ENCODE results near the gene ULK4. TPM values are rescaled to one million over a fixed set of nuclear protein-coding genes. Genes with fewer than 3 reads are reported as not detected.

ULK4 gene
- total RNA-seq, 2 experiments from 2014 or later: 9.5 to 10.8 TPM

- no peaks in the 10 kb centered on the region for H3K27me3 Mint-ChIP-seq
- intact Hi-C loops (cut with micrococcal nuclease): no loop called here
- DNase-seq: no peak
- H3K36me3 Mint-ChIP-seq: peaks cover 10% of the 10 kb centered on the region
- ChIA-PET POLR2A (no interaction called here), CTCF (no interaction called here)
- H3K4me1 Mint-ChIP-seq (ENCODE audit: low read depth): peaks cover 2% of the 10 kb centered on the region
- H3K4me3 Mint-ChIP-seq: no peak overlapping the region
- no peak overlapping the region for H3K27ac Mint-ChIP-seq
- H3K9me3 Mint-ChIP-seq: peaks cover 21% of the 10 kb centered on the region
These were observed 689.2 kb downstream of the ULK4 start for GRCh38 chr3:41272667-41273066.

- H3K36me3 Mint-ChIP-seq: peaks cover 7% of the 10 kb centered on the region
- intact Hi-C loops (cut with micrococcal nuclease): no loop called here
- no peak overlapping the region for H3K27ac Mint-ChIP-seq
- ChIA-PET POLR2A (no interaction called here), CTCF (no interaction called here)
- peaks cover 10% of the 10 kb centered on the region for H3K9me3 Mint-ChIP-seq
- DNase-seq: no peak
- no peaks in the 10 kb centered on the region for H3K27me3 Mint-ChIP-seq
- H3K4me1 Mint-ChIP-seq (ENCODE audit: low read depth): no peaks in the 10 kb centered on the region
- no peak overlapping the region for H3K4me3 Mint-ChIP-seq
These were observed 693.8 kb downstream of the ULK4 start for GRCh38 chr3:41267975-41268640.

- intact Hi-C loops (cut with micrococcal nuclease): no loop called here
- no peaks in the 10 kb centered on the region for H3K27me3 Mint-ChIP-seq
- H3K36me3 Mint-ChIP-seq: peaks cover 2% of the 10 kb centered on the region
- no peak overlapping the region for H3K27ac Mint-ChIP-seq
- ChIA-PET POLR2A (no interaction called here), CTCF (no interaction called here)
- no peak overlapping the region for H3K4me3 Mint-ChIP-seq
- no peaks in the 10 kb centered on the region for H3K4me1 Mint-ChIP-seq (ENCODE audit: low read depth)
- H3K9me3 Mint-ChIP-seq: no peaks in the 10 kb centered on the region
- DNase-seq: no peak
These were observed 696.1 kb downstream of the ULK4 start for GRCh38 chr3:41265823-41266273.

DNA sequence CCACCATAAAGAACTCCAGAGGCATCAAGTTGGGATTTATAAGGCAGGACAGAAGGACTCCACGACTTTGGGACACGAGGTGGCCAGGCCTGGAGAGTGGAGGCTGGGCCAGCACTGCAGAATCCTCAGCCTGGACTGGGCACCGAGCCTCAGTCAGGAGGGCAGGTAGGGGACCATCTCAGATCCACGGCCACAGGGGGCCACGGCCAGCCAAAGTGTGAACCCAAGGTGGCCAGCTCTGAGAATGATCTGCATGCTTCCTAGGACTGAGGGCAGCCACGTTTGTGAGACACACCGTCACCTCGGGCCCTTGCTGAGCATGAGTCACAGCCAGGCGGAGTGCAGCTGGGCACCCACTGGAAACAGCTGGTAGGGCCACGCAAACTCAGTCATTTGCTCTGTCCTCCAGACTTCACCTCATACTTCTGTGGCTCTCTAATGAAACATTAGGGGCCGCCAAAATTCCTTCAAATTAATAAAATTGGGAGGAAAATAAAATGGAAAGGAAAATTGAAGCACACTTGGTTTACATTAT, 696.8 kb downstream of the ULK4 start:
- Mint-ChIP-seq H3K27me3 (no peaks in the 10 kb centered on the region), H3K4me1 (ENCODE audit: low read depth) (no peaks in the 10 kb centered on the region), H3K4me3 (no peak overlapping the region), H3K9me3 (no peaks in the 10 kb centered on the region), H3K36me3 (peaks cover 2% of the 10 kb centered on the region), H3K27ac (no peak overlapping the region)
- intact Hi-C loops (cut with micrococcal nuclease): no loop called here
- CTCF ChIA-PET: no interaction called here
- DNase-seq: no peak
- POLR2A ChIA-PET: no interaction called here

DNA sequence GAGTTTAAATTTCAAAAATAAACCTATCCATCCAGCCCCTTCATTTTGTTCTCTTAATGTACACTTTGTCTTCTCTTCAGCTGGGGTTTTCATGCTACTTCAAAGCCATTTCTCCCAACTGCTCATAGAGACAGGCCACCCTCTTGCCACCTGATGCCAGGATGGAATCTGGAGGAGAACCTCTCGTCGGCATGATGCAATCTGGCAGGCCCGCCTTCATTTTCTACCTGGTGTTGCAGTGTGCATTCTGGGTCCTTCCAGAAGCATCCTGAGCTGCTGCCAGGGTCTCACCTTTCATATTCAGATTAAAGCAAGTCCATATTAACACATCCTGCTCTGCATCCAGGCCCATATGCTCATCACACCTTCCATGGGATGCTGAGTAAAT, 701.8 kb downstream of the ULK4 start:
- POLR2A ChIA-PET: no interaction called here
- Mint-ChIP-seq H3K4me3 (no peak overlapping the region), H3K27me3 (no peaks in the 10 kb centered on the region), H3K27ac (no peak overlapping the region), H3K4me1 (ENCODE audit: low read depth) (no peaks in the 10 kb centered on the region), H3K9me3 (no peaks in the 10 kb centered on the region), H3K36me3 (no peaks in the 10 kb centered on the region)
- intact Hi-C loops (cut with micrococcal nuclease): no loop called here
- CTCF ChIA-PET: no interaction called here
- DNase-seq: no peak

DNA sequence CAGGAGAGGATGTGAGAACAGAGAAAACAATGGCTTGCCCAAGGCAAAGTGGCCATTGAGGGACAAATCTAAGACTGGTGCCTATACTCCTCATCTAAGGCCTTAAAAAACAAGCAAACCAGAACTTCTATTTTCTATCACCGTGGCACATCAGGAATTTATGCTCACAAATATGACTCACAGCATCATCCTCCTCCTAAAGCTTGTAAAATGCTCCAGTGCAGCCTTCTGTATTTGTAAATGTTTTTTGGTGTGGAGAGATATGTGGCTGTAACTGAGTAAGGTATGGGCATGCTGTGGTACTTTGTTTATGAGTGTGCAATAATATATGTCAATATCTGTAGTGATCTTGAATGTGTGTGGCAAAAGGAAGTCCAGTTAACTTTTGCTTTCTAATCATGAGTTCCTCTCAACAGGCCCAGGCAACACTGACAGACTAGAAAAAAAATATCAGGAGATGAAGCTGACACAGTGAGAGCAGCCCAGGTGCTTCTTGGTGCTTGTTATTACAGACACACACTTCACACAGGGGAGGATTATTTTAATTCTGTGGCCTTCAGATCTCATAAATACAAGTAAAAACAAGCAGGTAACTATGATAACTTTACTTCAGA, 702.3 kb downstream of the ULK4 start:
- intact Hi-C loops (cut with micrococcal nuclease): no loop called here
- Mint-ChIP-seq H3K36me3 (no peaks in the 10 kb centered on the region), H3K27ac (no peak overlapping the region), H3K4me1 (ENCODE audit: low read depth) (no peaks in the 10 kb centered on the region), H3K4me3 (no peak overlapping the region), H3K9me3 (no peaks in the 10 kb centered on the region), H3K27me3 (no peaks in the 10 kb centered on the region)
- ChIA-PET CTCF (no interaction called here), POLR2A (no interaction called here)
- no peak for DNase-seq

GRCh38 chr3:41258239-41258800, 703.6 kb downstream of the ULK4 start:
- no peak overlapping the region for H3K27ac Mint-ChIP-seq
- ChIA-PET CTCF (no interaction called here), POLR2A (no interaction called here)
- H3K4me3 Mint-ChIP-seq: no peak overlapping the region
- peaks cover 3% of the 10 kb centered on the region for H3K9me3 Mint-ChIP-seq
- intact Hi-C loops (cut with micrococcal nuclease): no loop called here
- no peaks in the 10 kb centered on the region for H3K4me1 Mint-ChIP-seq (ENCODE audit: low read depth)
- H3K27me3 Mint-ChIP-seq: no peaks in the 10 kb centered on the region
- H3K36me3 Mint-ChIP-seq: no peaks in the 10 kb centered on the region
- DNase-seq: no peak

- intact Hi-C loops (cut with micrococcal nuclease): no loop called here
- no peaks in the 10 kb centered on the region for H3K27me3 Mint-ChIP-seq
- peaks cover 4% of the 10 kb centered on the region for H3K36me3 Mint-ChIP-seq
- no peaks in the 10 kb centered on the region for H3K4me1 Mint-ChIP-seq (ENCODE audit: low read depth)
- no peak overlapping the region for H3K4me3 Mint-ChIP-seq
- CTCF ChIA-PET: no interaction called here
- DNase-seq: no peak
- peaks cover 7% of the 10 kb centered on the region for H3K9me3 Mint-ChIP-seq
- no peak overlapping the region for H3K27ac Mint-ChIP-seq
- POLR2A ChIA-PET: no interaction called here
These were observed 710.3 kb downstream of the ULK4 start for GRCh38 chr3:41251593-41251992.

DNA sequence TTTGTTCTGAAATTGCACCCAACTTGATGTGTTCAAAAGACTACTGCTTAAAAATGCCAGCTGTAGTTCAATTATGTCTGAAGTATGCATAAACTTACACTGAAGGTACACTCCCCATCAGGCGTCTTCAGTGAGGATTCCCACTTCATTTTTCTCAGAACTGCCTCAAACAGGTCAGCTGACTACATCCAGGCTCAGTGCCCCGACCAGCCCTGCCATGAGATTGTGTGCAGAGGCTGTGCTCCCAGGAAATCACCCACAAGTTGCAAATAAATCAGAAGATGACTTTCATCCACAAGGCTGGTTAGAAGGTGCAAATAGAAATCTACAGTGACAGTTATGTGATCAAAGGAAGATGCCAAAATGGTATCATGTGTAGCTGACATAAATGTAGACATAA, 711.1 kb downstream of the ULK4 start:
- intact Hi-C loops (cut with micrococcal nuclease): no loop called here
- Mint-ChIP-seq H3K27me3 (no peaks in the 10 kb centered on the region), H3K9me3 (peaks cover 7% of the 10 kb centered on the region), H3K4me1 (ENCODE audit: low read depth) (no peaks in the 10 kb centered on the region), H3K27ac (no peak overlapping the region), H3K4me3 (no peak overlapping the region), H3K36me3 (peaks cover 4% of the 10 kb centered on the region)
- ChIA-PET POLR2A (no interaction called here), CTCF (no interaction called here)
- no peak for DNase-seq

DNA sequence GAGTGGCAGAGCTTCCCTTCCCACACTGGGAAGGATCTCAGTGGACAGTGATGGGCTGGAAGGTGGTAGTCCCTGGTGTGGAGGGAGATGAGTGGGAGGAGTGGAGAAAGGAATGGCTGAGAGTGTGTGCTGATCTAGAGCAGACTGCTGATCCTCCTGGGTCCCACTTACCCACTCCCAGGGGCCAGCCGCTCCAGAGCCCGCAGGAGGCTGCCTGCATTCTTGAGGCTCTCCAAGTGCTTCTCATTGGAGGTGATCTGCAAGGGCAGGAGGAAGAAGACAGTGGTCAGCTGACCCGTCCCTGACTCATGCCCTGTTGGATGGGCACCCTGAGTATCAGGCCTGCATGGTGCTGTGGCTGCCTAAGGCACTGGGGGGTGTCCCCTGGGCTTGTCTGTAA, 712.6 kb downstream of the ULK4 start:
- intact Hi-C loops (cut with micrococcal nuclease): no loop called here
- DNase-seq: no peak
- ChIA-PET POLR2A (no interaction called here), CTCF (no interaction called here)
- Mint-ChIP-seq H3K27ac (no peak overlapping the region), H3K27me3 (no peaks in the 10 kb centered on the region), H3K4me3 (no peak overlapping the region), H3K36me3 (peaks cover 4% of the 10 kb centered on the region), H3K9me3 (peaks cover 7% of the 10 kb centered on the region), H3K4me1 (ENCODE audit: low read depth) (no peaks in the 10 kb centered on the region)

DNA sequence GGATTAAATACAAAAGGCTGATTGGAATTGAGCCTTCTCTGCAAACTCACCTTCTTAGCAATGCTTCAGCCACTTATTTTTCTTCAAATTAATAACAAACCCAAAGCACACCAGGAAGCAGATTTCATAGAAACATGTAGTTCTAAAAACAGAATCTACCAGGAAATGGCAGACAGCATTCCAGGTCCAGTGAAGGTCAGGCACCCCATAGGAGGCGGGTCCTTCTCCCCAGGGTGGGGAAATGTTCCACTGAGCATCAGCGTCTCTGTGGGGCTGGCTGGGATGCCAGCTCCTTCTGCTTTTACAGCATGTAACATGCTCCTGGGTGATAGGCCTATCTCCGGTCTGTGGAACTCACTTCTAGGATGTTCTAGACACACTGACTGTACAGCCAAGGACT, 713.4 kb downstream of the ULK4 start:
- CTCF ChIA-PET: interaction anchor here (0.6 kb wide), 1 partner anchor 11 kb away, joined by 4 read pairs; no protein-coding TSS in a partner anchor
- H3K4me1 Mint-ChIP-seq (ENCODE audit: low read depth): no peaks in the 10 kb centered on the region
- no peak overlapping the region for H3K27ac Mint-ChIP-seq
- POLR2A ChIA-PET: no interaction called here
- no peak overlapping the region for H3K4me3 Mint-ChIP-seq
- H3K36me3 Mint-ChIP-seq: peaks cover 4% of the 10 kb centered on the region
- peaks cover 4% of the 10 kb centered on the region for H3K9me3 Mint-ChIP-seq
- DNase-seq: no peak
- no peaks in the 10 kb centered on the region for H3K27me3 Mint-ChIP-seq
- intact Hi-C loops (cut with micrococcal nuclease): no loop called here

DNA sequence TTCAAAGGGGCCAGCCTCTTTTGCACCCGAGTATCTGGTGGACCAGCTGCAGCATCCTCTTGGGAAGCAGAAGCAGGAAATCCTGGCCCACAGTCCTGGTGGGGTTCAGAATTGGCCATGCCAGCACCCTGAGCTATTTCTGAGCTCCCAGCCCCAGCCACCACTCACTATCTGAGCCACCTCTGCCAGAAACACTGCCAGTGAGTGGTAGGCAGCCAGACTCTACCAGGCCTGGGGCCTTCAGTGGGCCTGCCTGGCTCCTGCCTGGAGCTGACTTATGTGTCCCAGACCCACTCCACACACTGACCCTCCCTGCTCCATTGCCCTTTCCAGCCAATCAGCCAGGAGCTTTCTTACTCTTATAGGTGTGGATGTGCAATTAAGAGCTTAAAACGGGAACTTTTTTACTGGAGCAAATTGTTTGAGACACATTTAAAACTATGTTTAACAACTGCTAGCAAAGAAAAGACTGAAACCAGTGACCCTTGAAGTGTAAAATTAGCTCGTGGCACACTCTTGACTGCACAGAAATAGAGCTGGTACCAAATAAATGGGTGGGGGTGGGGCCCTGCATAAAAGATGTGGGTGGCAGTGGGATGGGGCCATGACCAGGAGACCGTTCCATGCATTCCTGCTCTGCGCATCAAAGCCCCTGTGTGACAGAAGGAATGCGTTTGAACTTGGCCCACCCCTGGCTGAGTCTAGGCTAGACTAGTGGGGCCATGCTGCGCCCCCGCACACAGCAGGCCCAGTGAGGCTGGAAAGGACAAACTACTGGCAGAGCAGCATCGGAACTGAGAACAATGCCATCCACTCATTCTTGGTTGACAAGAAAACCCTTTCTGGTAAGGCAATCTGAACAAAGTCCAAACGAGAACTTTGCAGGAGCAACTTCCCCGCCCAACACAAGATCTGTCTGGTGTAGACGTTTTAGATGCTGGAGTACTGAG, 714.6 kb downstream of the ULK4 start:
- no peak overlapping the region for H3K4me3 Mint-ChIP-seq
- no peak overlapping the region for H3K27ac Mint-ChIP-seq
- H3K4me1 Mint-ChIP-seq (ENCODE audit: low read depth): no peaks in the 10 kb centered on the region
- intact Hi-C loops (cut with micrococcal nuclease): no loop called here
- DNase-seq: no peak
- CTCF ChIA-PET: no interaction called here
- H3K9me3 Mint-ChIP-seq: peaks cover under 1% of the 10 kb centered on the region
- POLR2A ChIA-PET: no interaction called here
- peaks cover 2% of the 10 kb centered on the region for H3K36me3 Mint-ChIP-seq
- no peaks in the 10 kb centered on the region for H3K27me3 Mint-ChIP-seq

Measured in activated CD4-positive, alpha-beta memory T cell treated with anti-CD3 and anti-CD28 coated beads for 36 hours (primary cell).